Left ventricle myocardium inferior (tissue), 1 donor: ENCODE data around the gene FAM181B. TPM values are rescaled to one million over a fixed set of nuclear protein-coding genes. Genes with fewer than 3 reads are reported as not detected.
"Not testable (repeated sequence)": the region's sequence is repeated elsewhere in the genome, so short reads cannot be mapped to it uniquely, and the experiment has no call there.

Source experiments
- DNase-seq: peaks from one replicate; pipeline ENCODE4 v3.0.0-alpha.2; 2020
- H3K27ac ChIP-seq: fragments of 200-600 bp; replicated peaks from 2 replicates; pipeline ENCODE4 v1.8.0; 2021
- H3K27me3 ChIP-seq: fragments of 200-600 bp; 2 replicates; pipeline ENCODE4 v1.8.0; 2021; ENCODE audit warnings: low read depth
- H3K36me3 ChIP-seq: fragments of 200-600 bp; 2 replicates; pipeline ENCODE4 v1.8.0; 2021
- H3K4me1 ChIP-seq: fragments of 200-600 bp; 2 replicates; pipeline ENCODE4 v1.8.0; 2021
- H3K4me3 ChIP-seq: fragments of 200-600 bp; 2 replicates; pipeline ENCODE4 v1.8.0; 2021; ENCODE audit warnings: mild to moderate bottlenecking, moderate library complexity
- H3K9me3 ChIP-seq: fragments of 200-600 bp; replicated peaks from 2 replicates; pipeline ENCODE4 v1.8.0; 2021
- CTCF ChIP-seq: fragments of 200-600 bp; IDR thresholded peaks from 2 replicates; pipeline ENCODE4 v1.8.0; 2021; ENCODE audit warnings: antibody characterized with exemption, mild to moderate bottlenecking, borderline replicate concordance
- intact Hi-C: fragments of 100-400 bp; cut with micrococcal nuclease; formaldehyde crosslinking; loops from one replicate; pipeline ENCODE4 v1.11.0; 2022
- total RNA-seq: library from RNA; stranded (reverse); fragmentation: NEBNext Ultra II Directional; extraction: Animal tissue kit (Norgen Biotek cat#: 25700); gene quantifications from one replicate; pipeline ENCODE4 v1.2.1, GENCODE V29; 2021
- donor health status: DM: no; HTN: yes; CAD: no; lungs with severe emphysema.

FAM181B gene
- total RNA-seq, 1 donor from 2014 or later = 0.19 TPM

GRCh38 chr11:82698576-82699352 lies 34.9 kb downstream of the FAM181B start:
- intact Hi-C loops = no loop called here
- DNase-seq = no peak
- H3K4me3 ChIP-seq = no peak overlapping the region
- TF ChIP-seq CTCF = no peak
- peaks cover 29% of the 10 kb centered on the region for H3K27me3 ChIP-seq
- no peaks in the 10 kb centered on the region for H3K36me3 ChIP-seq
- H3K9me3 ChIP-seq = no peaks in the 10 kb centered on the region
- H3K4me1 ChIP-seq = no peaks in the 10 kb centered on the region
- H3K27ac ChIP-seq = no peak overlapping the region

GRCh38 chr11:82692981-82693380 lies 40.7 kb downstream of the FAM181B start:
- H3K4me1 ChIP-seq = no peaks in the 10 kb centered on the region
- H3K36me3 ChIP-seq = no peaks in the 10 kb centered on the region
- TF ChIP-seq CTCF = no peak
- peaks cover 18% of the 10 kb centered on the region for H3K27me3 ChIP-seq
- intact Hi-C loops = no loop called here
- H3K9me3 ChIP-seq = no peaks in the 10 kb centered on the region
- no peak overlapping the region for H3K4me3 ChIP-seq
- H3K27ac ChIP-seq = no peak overlapping the region
- no peak for DNase-seq

GRCh38 chr11:82689347-82689746 lies 44.3 kb downstream of the FAM181B start:
- H3K4me3 ChIP-seq, H3K27ac ChIP-seq, DNase-seq, H3K9me3 ChIP-seq, intact Hi-C loops, H3K36me3 ChIP-seq, H3K4me1 ChIP-seq: not testable (repeated sequence)
- peaks cover 31% of the 10 kb centered on the region for H3K27me3 ChIP-seq

GRCh38 chr11:82686211-82686610 lies 47.5 kb downstream of the FAM181B start:
- no peaks in the 10 kb centered on the region for H3K4me1 ChIP-seq
- DNase-seq = no peak
- H3K4me3 ChIP-seq = no peak overlapping the region
- no peaks in the 10 kb centered on the region for H3K9me3 ChIP-seq
- intact Hi-C loops = no loop called here
- H3K36me3 ChIP-seq = no peaks in the 10 kb centered on the region
- H3K27me3 ChIP-seq = peaks cover 49% of the 10 kb centered on the region
- no peak for TF ChIP-seq CTCF
- H3K27ac ChIP-seq = no peak overlapping the region

- Histone ChIP-seq H3K36me3 (no peaks in the 10 kb centered on the region), H3K4me3 (no peak overlapping the region)
- intact Hi-C loops = no loop called here
These were observed 50.6 kb downstream of the FAM181B start for GRCh38 chr11:82683029-82683428.

More at GRCh38 chr11:82683029-82683428, 50.6 kb downstream of the FAM181B start:
- no peaks in the 10 kb centered on the region for H3K9me3 ChIP-seq
- DNase-seq = no peak
- H3K27ac ChIP-seq = no peak overlapping the region
- H3K27me3 ChIP-seq = peaks cover 46% of the 10 kb centered on the region
- H3K4me1 ChIP-seq = no peaks in the 10 kb centered on the region
- TF ChIP-seq CTCF = no peak
